Measurements from ENCODE around the gene UGT1A6. TPM values are rescaled to one million over a fixed set of nuclear protein-coding genes. Genes with fewer than 3 reads are reported as not detected.
"Not testable (repeated sequence)": the region's sequence is repeated elsewhere in the genome, so short reads cannot be mapped to it uniquely, and the experiment has no call there.

Gene UGT1A6
- total and polyA plus RNA-seq, 2 donors (not counting 3 experiments of a cell fraction or from before 2014, with no cell fraction given): not detected

GRCh38 chr2:233655043-233655442 lies 37.6 kb upstream of the UGT1A6 start:
- Histone ChIP-seq H3K9ac (replicated peaks; ENCODE audit: extremely low read depth, insufficient read depth, low read length) (no peak overlapping the region), H3K4me3 (replicated peaks in 1 of 3; ENCODE audit: insufficient read depth in 1 of 3, low read depth in 1 of 3, low read length in 3 of 3) (no peak overlapping the region), H2AFZ (ENCODE audit: low read depth, low read length) (no peak overlapping the region), H3K79me2 (ENCODE audit: control insufficient read depth, insufficient read depth, low read length) (no peaks in the 10 kb centered on the region), H3K4me2 (ENCODE audit: insufficient read depth, low read length) (no peak overlapping the region), H3K36me3 (ENCODE audit: control insufficient read depth in 2 of 2, extremely low read depth in 1 of 2, insufficient read depth in 2 of 2, low read length in 2 of 2) (no peaks in the 10 kb centered on the region), H3K9me1 (replicated peaks; ENCODE audit: control insufficient read depth, extremely low read depth, insufficient read depth, low read length) (no peaks in the 10 kb centered on the region), H3K27me3 (ENCODE audit: control insufficient read depth in 2 of 2, insufficient read depth in 2 of 2, low read length in 2 of 2) (peaks cover 0 to under 1% of the 10 kb centered on the region in 2 experiments), H3K27ac (ENCODE audit: insufficient read depth, low read depth, low read length) (no peak overlapping the region), H3K4me1 (ENCODE audit: control insufficient read depth, extremely low read depth, insufficient read depth, low read length) (no peaks in the 10 kb centered on the region), H4K20me1 (replicated peaks; ENCODE audit: control insufficient read depth, extremely low read depth, insufficient read depth, low read length) (no peaks in the 10 kb centered on the region), H3K9me3 (replicated peaks; ENCODE audit: control insufficient read depth, insufficient read depth, low read length) (no peaks in the 10 kb centered on the region)
- no TSS peak for BruUV-seq (replicated peaks)
- TF ChIP-seq FOS (IDR thresholded peaks at IDR 0.05; ENCODE audit: borderline replicate concordance, insufficient read depth, low read length) (no peak), CTCF (IDR thresholded peaks at IDR 0.05; ENCODE audit: extremely low read depth in 1 of 2, insufficient read depth in 1 of 2, low read depth in 1 of 2, low read length in 2 of 2) (no peak), POLR2AphosphoS5 (IDR thresholded peaks at IDR 0.05; ENCODE audit: insufficient read depth, low read depth, low read length) (no peak), GATA2 (IDR thresholded peaks at IDR 0.05; ENCODE audit: insufficient read depth, insufficient read length, low read depth, low read length) (no peak), JUN (IDR thresholded peaks at IDR 0.05; ENCODE audit: borderline replicate concordance, insufficient read depth, insufficient read length, low read depth) (no peak), MYC (IDR thresholded peaks at IDR 0.05; ENCODE audit: low read depth, low read length) (no peak), EZH2 (IDR thresholded peaks at IDR 0.05; ENCODE audit: borderline replicate concordance, low read depth, low read length, severe bottlenecking) (no peak), POLR2A (IDR thresholded peaks at IDR 0.05; ENCODE audit: low read depth, low read length) (no peak)
- TF ChIP-seq, protein P1, sequence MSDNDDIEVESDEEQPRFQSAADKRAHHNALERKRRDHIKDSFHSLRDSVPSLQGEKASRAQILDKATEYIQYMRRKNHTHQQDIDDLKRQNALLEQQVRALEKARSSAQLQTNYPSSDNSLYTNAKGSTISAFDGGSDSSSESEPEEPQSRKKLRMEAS (IDR thresholded peaks at IDR 0.05; ENCODE audit: insufficient read depth, insufficient read length): no peak
- ChIA-PET POLR2A (no interaction called here), CTCF (no interaction called here)
- dilution Hi-C loops (cut with MboI; ENCODE audit: extremely low pct_ligation_motif_present, low sequenced_read_pairs) (no loop called here), intact Hi-C loops (cut with micrococcal nuclease) (no loop called here)
- FAIRE-seq (no peak), DNase-seq (ENCODE audit: low read depth, low spot score) (no peak)

- FAIRE-seq; BruUV-seq (replicated peaks); dilution Hi-C loops (cut with MboI; ENCODE audit: extremely low pct_ligation_motif_present, low sequenced_read_pairs): not testable (repeated sequence)
Measured at GRCh38 chr2:233655943-233656342, 36.7 kb upstream of the UGT1A6 start.

More at GRCh38 chr2:233655943-233656342, 36.7 kb upstream of the UGT1A6 start:
- H3K36me3 ChIP-seq (ENCODE audit: control insufficient read depth in 2 of 2, extremely low read depth in 1 of 2, insufficient read depth in 2 of 2, low read length in 2 of 2); H3K9me1 ChIP-seq (replicated peaks; ENCODE audit: control insufficient read depth, extremely low read depth, insufficient read depth, low read length); H3K4me3 ChIP-seq (replicated peaks in 1 of 3; ENCODE audit: insufficient read depth in 1 of 3, low read depth in 1 of 3, low read length in 3 of 3); H3K27ac ChIP-seq (ENCODE audit: insufficient read depth, low read depth, low read length); H3K4me1 ChIP-seq (ENCODE audit: control insufficient read depth, extremely low read depth, insufficient read depth, low read length); H3K27me3 ChIP-seq (ENCODE audit: control insufficient read depth in 2 of 2, insufficient read depth in 2 of 2, low read length in 2 of 2); H2AFZ ChIP-seq (ENCODE audit: low read depth, low read length); H3K9ac ChIP-seq (replicated peaks; ENCODE audit: extremely low read depth, insufficient read depth, low read length); intact Hi-C loops (cut with micrococcal nuclease); H3K9me3 ChIP-seq (replicated peaks; ENCODE audit: control insufficient read depth, insufficient read depth, low read length); POLR2A ChIA-PET; H3K4me2 ChIP-seq (ENCODE audit: insufficient read depth, low read length); H4K20me1 ChIP-seq (replicated peaks; ENCODE audit: control insufficient read depth, extremely low read depth, insufficient read depth, low read length); DNase-seq (ENCODE audit: low read depth, low spot score); H3K79me2 ChIP-seq (ENCODE audit: control insufficient read depth, insufficient read depth, low read length); CTCF ChIA-PET: not testable (repeated sequence)
